Embryonic facial prominence (tissue), 1 donor: ENCODE data around the gene LUZP2.

Experiments
- DNase-seq: peaks from one replicate; pipeline ENCODE4 v3.0.0-alpha.2; 2016; ENCODE audit errors: extremely low spot score

LUZP2 gene

GRCh38 chr11:25094085-25094802 is 597.4 kb downstream of the LUZP2 start:
- no peak for DNase-seq

- DNase-seq, result no peak
Observed at GRCh38 chr11:25119416-25119815, 622.6 kb downstream of the LUZP2 start.
